T-helper 2 cell treated with Interferon-gamma antibody and Interleukin-4, amounts not matched to agents 5 μg/mL and 100 μg/mL, for 36 hours (primary cell): ENCODE data around the gene CORO7.

Source experiments
- DNase-seq: peaks from one replicate; pipeline ENCODE4 v3.0.0; 2021; ENCODE audit warnings: low spot score
- H3K27ac Mint-ChIP-seq: one replicate; pipeline ENCODE4 v1.8.0; 2021; ENCODE audit warnings: mild to moderate bottlenecking, mixed read lengths
- H3K27me3 Mint-ChIP-seq: one replicate; pipeline ENCODE4 v1.8.0; 2021; ENCODE audit warnings: low read depth, mixed read lengths
- H3K36me3 Mint-ChIP-seq: one replicate; pipeline ENCODE4 v1.8.0; 2021; ENCODE audit warnings: low read depth, mixed read lengths
- H3K4me1 Mint-ChIP-seq: one replicate; pipeline ENCODE4 v1.8.0; 2021; ENCODE audit warnings: low read depth, mixed read lengths
- H3K4me3 Mint-ChIP-seq: one replicate; pipeline ENCODE4 v1.8.0; 2022; ENCODE audit warnings: mild to moderate bottlenecking, moderate library complexity, mixed read lengths
- H3K9me3 Mint-ChIP-seq: one replicate; pipeline ENCODE4 v1.8.0; 2021; ENCODE audit warnings: mixed read lengths

Gene CORO7

GRCh38 chr16:4322121-4323052, 94.0 kb downstream of the CORO7 start:
- Mint-ChIP-seq H3K27ac (no peak overlapping the region), H3K9me3 (no peaks in the 10 kb centered on the region), H3K27me3 (peaks cover 13% of the 10 kb centered on the region), H3K4me1 (peaks cover 6% of the 10 kb centered on the region), H3K4me3 (no peak overlapping the region), H3K36me3 (no peaks in the 10 kb centered on the region)
- no peak for DNase-seq

- no peaks in the 10 kb centered on the region for H3K9me3 Mint-ChIP-seq
- H3K27me3 Mint-ChIP-seq, result peaks cover 12% of the 10 kb centered on the region
- DNase-seq, result no peak
- H3K36me3 Mint-ChIP-seq, result no peaks in the 10 kb centered on the region
- H3K27ac Mint-ChIP-seq, result no peak overlapping the region
- H3K4me3 Mint-ChIP-seq, result no peak overlapping the region
- peaks cover 6% of the 10 kb centered on the region for H3K4me1 Mint-ChIP-seq
These were observed 94.9 kb downstream of the CORO7 start for GRCh38 chr16:4321286-4322120.

GRCh38 chr16:4320571-4321137, 95.7 kb downstream of the CORO7 start:
- Mint-ChIP-seq H3K4me3 (no peak overlapping the region), H3K27me3 (peaks cover 7% of the 10 kb centered on the region), H3K36me3 (no peaks in the 10 kb centered on the region), H3K9me3 (no peaks in the 10 kb centered on the region), H3K4me1 (peaks cover 6% of the 10 kb centered on the region), H3K27ac (no peak overlapping the region)
- DNase-seq, result no peak

GRCh38 chr16:4319454-4320421, 96.7 kb downstream of the CORO7 start:
- peak; percentile 51 for DNase-seq
- Mint-ChIP-seq H3K27ac (no peak overlapping the region), H3K36me3 (no peaks in the 10 kb centered on the region), H3K9me3 (no peaks in the 10 kb centered on the region), H3K27me3 (peaks cover 11% of the 10 kb centered on the region), H3K4me1 (peaks cover 9% of the 10 kb centered on the region), H3K4me3 (peak overlapping the region; percentile 12)

- peaks cover 2% of the 10 kb centered on the region for H3K36me3 Mint-ChIP-seq
- peaks cover 17% of the 10 kb centered on the region for H3K4me1 Mint-ChIP-seq
- no peak overlapping the region for H3K27ac Mint-ChIP-seq
- peak overlapping the region; percentile 12 for H3K4me3 Mint-ChIP-seq
- DNase-seq, result no peak
- no peaks in the 10 kb centered on the region for H3K9me3 Mint-ChIP-seq
- H3K27me3 Mint-ChIP-seq, result peaks cover 18% of the 10 kb centered on the region
These were observed 97.4 kb downstream of the CORO7 start for GRCh38 chr16:4318967-4319366.

- peaks cover 17% of the 10 kb centered on the region for H3K4me1 Mint-ChIP-seq
- peaks cover 22% of the 10 kb centered on the region for H3K27me3 Mint-ChIP-seq
- peaks cover 2% of the 10 kb centered on the region for H3K36me3 Mint-ChIP-seq
- H3K4me3 Mint-ChIP-seq, result no peak overlapping the region
- H3K9me3 Mint-ChIP-seq, result no peaks in the 10 kb centered on the region
- no peak overlapping the region for H3K27ac Mint-ChIP-seq
- no peak for DNase-seq
These were observed 97.9 kb downstream of the CORO7 start for GRCh38 chr16:4318451-4318910.

GRCh38 chr16:4317532-4318450, 98.6 kb downstream of the CORO7 start:
- Mint-ChIP-seq H3K4me1 (peaks cover 17% of the 10 kb centered on the region), H3K4me3 (peak overlapping the region; percentile 58), H3K9me3 (no peaks in the 10 kb centered on the region), H3K36me3 (peaks cover 2% of the 10 kb centered on the region), H3K27ac (no peak overlapping the region), H3K27me3 (peaks cover 22% of the 10 kb centered on the region)
- DNase-seq, result no peak

GRCh38 chr16:4316864-4317531, 99.4 kb downstream of the CORO7 start:
- no peaks in the 10 kb centered on the region for H3K9me3 Mint-ChIP-seq
- H3K27ac Mint-ChIP-seq, result no peak overlapping the region
- peaks cover 22% of the 10 kb centered on the region for H3K27me3 Mint-ChIP-seq
- peaks cover 17% of the 10 kb centered on the region for H3K4me1 Mint-ChIP-seq
- peaks cover 2% of the 10 kb centered on the region for H3K36me3 Mint-ChIP-seq
- DNase-seq, result no peak
- H3K4me3 Mint-ChIP-seq, result no peak overlapping the region

- H3K4me3 Mint-ChIP-seq, result peak overlapping the region; percentile 21
- no peak for DNase-seq
These were observed 100.1 kb downstream of the CORO7 start for GRCh38 chr16:4316108-4316863.

GRCh38 chr16:4315186-4316107, 100.9 kb downstream of the CORO7 start, which contains the start of gene GLIS2:
Gene GLIS2, plus strand, starts transcription at chr16:4316067. Its CDS starts 16,214 bp downstream, at chr16:4332281.
- Mint-ChIP-seq H3K4me1 (peaks cover 17% of the 10 kb centered on the region), H3K4me3 (peak within 1 kb of the TSS; percentile 88), H3K9me3 (no peaks in the 10 kb centered on the region), H3K27ac (peak within 1 kb of the TSS; percentile 88), H3K36me3 (peaks cover 2% of the 10 kb centered on the region), H3K27me3 (peaks cover 22% of the 10 kb centered on the region)
- DNase-seq, result peak; percentile 34

More at GRCh38 chr16:4316108-4316863, 100.1 kb downstream of the CORO7 start:
- Mint-ChIP-seq H3K4me1 (peaks cover 17% of the 10 kb centered on the region), H3K27ac (no peak overlapping the region), H3K9me3 (no peaks in the 10 kb centered on the region), H3K36me3 (peaks cover 2% of the 10 kb centered on the region), H3K27me3 (peaks cover 22% of the 10 kb centered on the region)
